ENCODE measurements around the gene SLC19A1.
A peak's percentile ranks its signal among the peaks of the same experiment; 100 is the strongest.

Gene SLC19A1

GRCh38 chr21:45471525-45472221, 70.6 kb downstream of the SLC19A1 start:
- no peak for TF ChIP-seq CTCF (conservative IDR thresholded peaks at IDR 0.05; ENCODE audit: low read depth, low read length)
- DNase-seq (ENCODE audit: low read depth): peak; percentile 81
- peak overlapping the region; percentile 25 for H3K4me3 ChIP-seq (ENCODE audit: low read depth, low read length)

GRCh38 chr21:45470773-45471524, 71.3 kb downstream of the SLC19A1 start:
- TF ChIP-seq CTCF (conservative IDR thresholded peaks at IDR 0.05; ENCODE audit: low read depth, low read length): no peak
- peak overlapping the region; percentile 25 for H3K4me3 ChIP-seq (ENCODE audit: low read depth, low read length)

GRCh38 chr21:45470087-45470515, 72.1 kb downstream of the SLC19A1 start:
- H3K4me3 ChIP-seq (ENCODE audit: low read depth, low read length): no peak overlapping the region
- no peak for TF ChIP-seq CTCF (conservative IDR thresholded peaks at IDR 0.05; ENCODE audit: low read depth, low read length)
- DNase-seq (ENCODE audit: low read depth): peak; percentile 31

More at GRCh38 chr21:45470773-45471524, 71.3 kb downstream of the SLC19A1 start:
- DNase-seq (ENCODE audit: low read depth): peak; percentile 94

GRCh38 chr21:45469273-45470086, 72.8 kb downstream of the SLC19A1 start:
- no peak for TF ChIP-seq CTCF (conservative IDR thresholded peaks at IDR 0.05; ENCODE audit: low read depth, low read length)
- peak; percentile 17 for DNase-seq (ENCODE audit: low read depth)
- H3K4me3 ChIP-seq (ENCODE audit: low read depth, low read length): no peak overlapping the region

- TF ChIP-seq CTCF (conservative IDR thresholded peaks at IDR 0.05; ENCODE audit: low read depth, low read length): no peak
- no peak for DNase-seq (ENCODE audit: low read depth)
- H3K4me3 ChIP-seq (ENCODE audit: low read depth, low read length): no peak overlapping the region
These were observed 73.3 kb downstream of the SLC19A1 start for GRCh38 chr21:45468971-45469272.

- H3K4me3 ChIP-seq (ENCODE audit: low read depth, low read length): no peak overlapping the region
- no peak for TF ChIP-seq CTCF (conservative IDR thresholded peaks at IDR 0.05; ENCODE audit: low read depth, low read length)
- no peak for DNase-seq (ENCODE audit: low read depth)
These were observed 73.9 kb downstream of the SLC19A1 start for GRCh38 chr21:45468051-45468970.

All from choroid plexus epithelial cell (primary cell).